AG04450 (cell line): ENCODE measurements around the gene CHRD. TPM values are rescaled to one million over a fixed set of nuclear protein-coding genes. Genes with fewer than 3 reads are reported as not detected.

ENCODE experiments used
- CTCF ChIA-PET: fragments of 300-600, 350-600 bp; formaldehyde crosslinking; extraction: SDS; loops from one replicate; lab custom pipeline; 2022; ENCODE audit warnings: antibody characterized with exemption, inconsistent platforms; lab: Charles Lee
- POLR2A ChIA-PET: fragments of 350-600 bp; formaldehyde crosslinking; extraction: SDS; loops from one replicate; lab custom pipeline; 2021; ENCODE audit warnings: antibody characterized with exemption, inconsistent platforms; lab: Yijun Ruan, JAX
- DNase-seq: peaks from one replicate; pipeline ENCODE4 v3.0.0-alpha.2; 2011; ENCODE audit warnings: low read depth, low spot score
- H3K27ac ChIP-seq: one replicate; pipeline ENCODE4 v1.5.1; 2012; ENCODE audit warnings: low read depth, low read length, control low read depth
- H3K27me3 ChIP-seq: one replicate; pipeline ENCODE4 v1.6.0; 2012; ENCODE audit warnings: low read length; ENCODE audit not compliant: control insufficient read depth, insufficient read depth
- H3K4me3 ChIP-seq: 2 replicates; pipeline ENCODE4 v1.5.1; 2011; ENCODE audit warnings: mild to moderate bottlenecking, low read depth, low read length, control low read depth
- H3K9me3 ChIP-seq: 2 replicates; pipeline ENCODE4 v1.5.1; 2012; ENCODE audit warnings: low read length; ENCODE audit not compliant: control insufficient read depth, insufficient read depth
- CTCF ChIP-seq: IDR thresholded peaks from 2 replicates; pipeline ENCODE4 v1.5.1; 2011; ENCODE audit warnings: low read depth, low read length, control low read depth, inconsistent platforms
- polyA plus RNA-seq: library from polyadenylated mRNA; depleted of rRNA; stranded (reverse); fragments of >200 nt; gene quantifications from 2 replicates; pipeline ENCODE4 v1.2.3, GENCODE V29; 2011

Gene CHRD
- polyA plus RNA-seq, 1 experiment = 0.12 TPM

DNA sequence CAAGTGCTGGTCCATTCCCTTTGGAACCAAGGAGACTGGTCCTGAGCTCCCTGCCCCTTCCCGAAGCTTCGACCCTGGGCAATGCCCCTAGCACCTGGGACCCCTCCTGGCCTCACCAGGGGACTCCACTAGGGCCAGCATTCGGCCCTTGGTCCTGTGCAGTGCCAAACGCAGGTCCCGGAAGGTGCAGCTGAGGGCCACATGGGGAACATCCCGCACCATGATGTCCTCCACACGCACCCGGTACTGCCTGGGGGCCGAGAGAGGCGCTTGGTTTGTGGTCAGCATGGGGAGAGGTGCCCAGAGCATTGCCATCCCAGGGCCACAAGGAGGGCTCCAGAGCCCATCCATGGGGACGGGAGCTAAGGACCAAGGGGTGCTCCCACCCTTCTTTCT is 26.3 kb upstream of the CHRD start:
- ChIA-PET POLR2A (no interaction called here), CTCF (interaction anchor here (0.6 to 1.8 kb wide), 8 partner anchors 8 to 194 kb away, joined by 3 to 11 read pairs (median 4); partner anchors contain the start of genes CLCN2 and POLR2H)
- no peak overlapping the region for H3K4me3 ChIP-seq
- no peak overlapping the region for H3K27ac ChIP-seq
- H3K27me3 ChIP-seq = no peaks in the 10 kb centered on the region
- H3K9me3 ChIP-seq = no peaks in the 10 kb centered on the region
- TF ChIP-seq CTCF = no peak
- no peak for DNase-seq

DNA sequence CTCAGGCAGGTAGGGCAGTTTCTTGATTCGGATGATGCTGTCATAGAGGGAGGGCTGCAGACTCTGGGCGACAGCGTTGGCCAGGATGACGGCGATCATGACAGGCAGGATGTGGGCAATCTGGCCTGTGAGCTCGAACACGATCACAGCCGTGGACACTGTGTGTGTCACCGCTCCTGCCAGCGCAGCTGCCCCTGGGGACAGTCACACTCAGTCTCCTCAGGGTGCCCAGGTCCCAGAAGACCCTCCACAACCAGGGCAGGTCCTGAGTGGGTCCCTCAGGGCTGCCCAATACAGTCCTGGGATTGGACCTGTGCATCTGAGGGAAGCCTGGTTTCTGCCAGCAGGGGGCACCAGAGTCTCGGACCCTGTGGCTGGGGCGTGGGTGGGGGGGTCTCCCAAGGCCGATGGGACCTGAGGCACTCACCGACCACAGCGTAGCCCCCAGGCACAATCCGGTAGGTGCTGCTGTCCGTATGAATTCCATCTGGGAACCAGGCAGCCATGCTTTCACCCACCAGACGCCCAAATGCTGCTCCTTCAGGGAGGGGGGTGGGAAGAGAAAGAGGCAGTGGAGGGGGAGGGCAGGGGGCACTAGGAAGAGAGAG is 25.6 kb upstream of the CHRD start:
- no peaks in the 10 kb centered on the region for H3K27me3 ChIP-seq
- no peaks in the 10 kb centered on the region for H3K9me3 ChIP-seq
- H3K4me3 ChIP-seq = no peak overlapping the region
- DNase-seq = no peak
- CTCF ChIA-PET = interaction anchor here (0.6 to 1.8 kb wide), 8 partner anchors 8 to 190 kb away, joined by 3 to 11 read pairs (median 4); partner anchors contain the start of genes CLCN2 and POLR2H
- POLR2A ChIA-PET = no interaction called here
- H3K27ac ChIP-seq = no peak overlapping the region
- TF ChIP-seq CTCF = peak; percentile 69

GRCh38 chr3:184354754-184355153 is 25.1 kb upstream of the CHRD start:
- no peak for DNase-seq
- no peak for TF ChIP-seq CTCF
- no peak overlapping the region for H3K27ac ChIP-seq
- H3K4me3 ChIP-seq = no peak overlapping the region
- H3K9me3 ChIP-seq = no peaks in the 10 kb centered on the region
- H3K27me3 ChIP-seq = no peaks in the 10 kb centered on the region
- ChIA-PET POLR2A (no interaction called here), CTCF (interaction anchor here (0.6 to 0.9 kb wide), 3 partner anchors 12 to 108 kb away, joined by 3 to 5 read pairs (median 3); no protein-coding TSS in a partner anchor)

DNA sequence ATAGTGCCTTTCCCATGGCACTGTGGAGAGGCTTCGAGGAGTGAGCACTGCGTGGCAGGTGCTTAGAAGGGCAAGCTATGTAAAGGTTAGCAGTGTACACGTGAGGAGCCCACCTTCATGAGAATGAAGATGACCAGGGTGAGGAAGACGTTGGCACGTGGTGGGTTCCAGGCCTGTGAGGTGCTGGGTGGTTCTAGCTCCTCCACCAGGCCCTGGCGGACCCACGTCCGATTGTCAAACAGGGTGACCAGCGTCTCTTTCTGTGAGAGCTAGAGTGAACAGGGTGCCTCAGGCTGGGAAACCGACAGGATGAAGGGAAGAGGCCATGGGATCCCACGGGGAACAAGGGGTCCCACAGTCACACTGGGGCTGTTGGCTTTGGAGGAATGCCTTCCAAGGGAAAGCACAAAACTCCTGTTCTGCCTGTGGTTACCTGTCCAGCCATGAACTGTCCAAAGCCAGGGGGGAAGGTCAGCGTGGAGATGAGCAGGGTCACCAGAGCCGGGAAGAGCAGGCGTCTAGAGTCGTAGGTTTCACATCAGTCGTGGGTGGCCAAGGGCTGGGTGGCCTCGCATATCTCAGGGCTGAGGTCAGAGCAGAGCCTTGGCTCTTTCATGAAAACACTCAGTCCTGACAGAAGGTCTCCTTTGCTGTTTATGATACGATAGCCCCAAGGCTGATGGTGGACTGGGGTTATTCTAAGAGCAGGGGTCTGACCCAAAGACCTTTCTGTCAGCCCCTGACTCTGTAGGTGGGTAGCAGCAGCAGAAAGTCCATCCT is 24.4 kb upstream of the CHRD start:
- TF ChIP-seq CTCF = no peak
- no peak overlapping the region for H3K4me3 ChIP-seq
- H3K27me3 ChIP-seq = no peaks in the 10 kb centered on the region
- ChIA-PET CTCF (interaction anchor here (0.7 to 0.9 kb wide), 3 partner anchors 13 to 252 kb away, joined by 3 read pairs; no protein-coding TSS in a partner anchor), POLR2A (no interaction called here)
- no peak overlapping the region for H3K27ac ChIP-seq
- no peaks in the 10 kb centered on the region for H3K9me3 ChIP-seq
- no peak for DNase-seq
